Transverse colon (tissue), 4 donors: ENCODE measurements around the gene MACF1. TPM values are rescaled to one million over a fixed set of nuclear protein-coding genes. Genes with fewer than 3 reads are reported as not detected.

Source experiments
- DNase-seq: peaks from one replicate; pipeline ENCODE4 v3.0.0-alpha.2; 2019
- H3K27ac ChIP-seq, 4 donors: fragments of 200-600 bp; sonication (generic); 2 replicates each; pipeline ENCODE4 v1.5.1; 2016 to 2018; ENCODE audit warnings: inconsistent platforms in 4 of 4
- H3K27me3 ChIP-seq: fragments of 200-600 bp; sonication (generic); 2 replicates; pipeline ENCODE4 v1.5.1; 2017; ENCODE audit warnings: inconsistent platforms
- H3K36me3 ChIP-seq, 4 donors: fragments of 200-600 bp; sonication (generic); 2 replicates each; pipeline ENCODE4 v1.5.1; 2017 to 2019; ENCODE audit warnings: inconsistent platforms in 4 of 4
- H3K4me1 ChIP-seq, 4 donors: fragments of 200-600 bp; sonication (generic); 2 replicates each; pipeline ENCODE4 v1.5.1; 2017 to 2020; ENCODE audit warnings: inconsistent platforms in 4 of 4
- H3K4me3 ChIP-seq, 4 donors: fragments of 200-600 bp; sonication (generic); 1 replicate in 1 of 4; 2 replicates in 3 of 4; pipeline versions ENCODE4 v1.5.1 to v1.6.1; 2017 to 2019; ENCODE audit warnings: inconsistent platforms in 4 of 4
- H3K9me3 ChIP-seq, 2 donors: fragments of 200-600 bp; sonication (generic); 2 replicates each; pipeline ENCODE4 v1.5.1; 2017 to 2019; ENCODE audit warnings: inconsistent platforms in 2 of 2
- CTCF ChIP-seq, 5 experiments: fragments of 200-600 bp in 3 of 5; fragments of 450-650 bp in 2 of 5; sonication (generic) in 3 of 5; IDR thresholded peaks; 1 replicate in 2 of 5; 2 replicates in 3 of 5; pipeline ENCODE4 v1.5.1; 2016 to 2017; ENCODE audit warnings: antibody characterized with exemption in 5 of 5, inconsistent platforms in 3 of 5, mild to moderate bottlenecking in 2 of 5, moderate library complexity in 1 of 5
- EP300 ChIP-seq: sonication (generic); formaldehyde crosslinking; IDR thresholded peaks from one replicate; pipeline ENCODE4 v1.6.1; 2017; ENCODE audit warnings: antibody characterized with exemption, low read depth
- POLR2A ChIP-seq: fragments of 450-650 bp; IDR thresholded peaks from one replicate; pipeline ENCODE4 v1.6.1; 2016; ENCODE audit warnings: antibody characterized with exemption, mild to moderate bottlenecking, moderate library complexity
- POLR2AphosphoS5 ChIP-seq, 3 donors: sonication (generic); formaldehyde crosslinking; IDR thresholded peaks; one replicate each; pipeline ENCODE4 v1.6.1; 2016; ENCODE audit warnings: antibody characterized with exemption in 3 of 3
- WGBS, 2 donors: methylation state at CpG; one replicate each; pipeline ENCODE4 v1.1.5; 2018; ENCODE audit warnings: low coverage in 1 of 2; 5-methylcytosine and 5-hydroxymethylcytosine counted together
- in situ Hi-C, 4 donors: fragments of 200-750 bp; cut with MboI; loops; one replicate each; pipeline versions ENCODE4 v1.15.0 to v1.15.1; 2017; ENCODE audit warnings: low sequenced_read_pairs in 3 of 4, low pct_ligation_motif_present in 1 of 4, low pct_unique_long_range_greater_than_20kb in 1 of 4
- intact Hi-C: fragments of 100-400 bp; cut with DNase I; formaldehyde crosslinking; loops from one replicate; pipeline ENCODE4 v1.15.1; 2023; ENCODE audit warnings: low total_unique reads
- total RNA-seq, 4 donors: library from RNA; depleted of rRNA; stranded (reverse); fragments of >200 nt; gene quantifications; one replicate each; pipeline ENCODE4 v1.1.0, GENCODE V29; 2016

The MACF1 gene
- total RNA-seq, 4 donors from 2014 or later: 190 to 300 (median 254) TPM

GRCh38 chr1:39452081-39452480 is 247.6 kb downstream of the MACF1 start:
- H3K27ac ChIP-seq: peak overlapping the region in 1 of 4 donors; percentile 12
- in situ Hi-C loops (no loop called here), intact Hi-C loops (no loop called here)
- H3K9me3 ChIP-seq: no peaks in the 10 kb centered on the region
- peaks cover 1 to 85% (median 45%) of the 10 kb centered on the region in 4 donors for H3K36me3 ChIP-seq
- no peaks in the 10 kb centered on the region for H3K27me3 ChIP-seq
- TF ChIP-seq EP300 (no peak), CTCF (IDR thresholded peaks at IDR 0.05) (no peak), POLR2AphosphoS5 (IDR thresholded peaks at IDR 0.05) (no peak), POLR2A (no peak)
- H3K4me3 ChIP-seq: no peak overlapping the region
- no peak for DNase-seq
- peaks cover 0 to 4% (median 0%) of the 10 kb centered on the region in 4 donors for H3K4me1 ChIP-seq
- WGBS, 2 donors: 92 to 93% methylated on average over 7 of the region's 7 CpGs

GRCh38 chr1:39452540-39452939 is 248.0 kb downstream of the MACF1 start:
- in situ Hi-C loops: no loop called here
- TF ChIP-seq EP300 (no peak), CTCF (IDR thresholded peaks at IDR 0.05) (no peak), POLR2AphosphoS5 (IDR thresholded peaks at IDR 0.05) (no peak), POLR2A (no peak)
- no peak for DNase-seq
- H3K4me1 ChIP-seq: peaks cover 0 to 4% (median 0%) of the 10 kb centered on the region in 4 donors
- WGBS, 2 donors: 93% methylated on average over 5 of the region's 5 CpGs; no CpG with 5 or more reads in 1 of the 2 donors
- intact Hi-C loops: no loop called here
- H3K4me3 ChIP-seq: no peak overlapping the region
- H3K36me3 ChIP-seq: peaks cover 1 to 84% (median 45%) of the 10 kb centered on the region in 4 donors
- H3K27me3 ChIP-seq: no peaks in the 10 kb centered on the region
- H3K27ac ChIP-seq: peak overlapping the region in 1 of 4 donors; percentile 12
- no peaks in the 10 kb centered on the region for H3K9me3 ChIP-seq

GRCh38 chr1:39453603-39454002 is 249.1 kb downstream of the MACF1 start:
- no peak for TF ChIP-seq POLR2AphosphoS5 (IDR thresholded peaks at IDR 0.05)
- DNase-seq: peak; percentile 56
- intact Hi-C loops (no loop called here), in situ Hi-C loops (no loop called here)
- Histone ChIP-seq H3K27me3 (no peaks in the 10 kb centered on the region), H3K9me3 (no peaks in the 10 kb centered on the region), H3K4me3 (no peak overlapping the region), H3K27ac (no peak overlapping the region), H3K4me1 (peaks cover 0 to 4% (median 0%) of the 10 kb centered on the region in 4 donors), H3K36me3 (peaks cover 0 to 82% (median 45%) of the 10 kb centered on the region in 4 donors)
- WGBS, 2 donors: 84 to 92% methylated on average over 5 to 8 of the region's 8 CpGs

- 92% methylated on average over 4 of the region's 4 CpGs; no CpG with 5 or more reads in 1 of the 2 donors for whole genome bisulfite sequencing, 2 donors
- peaks cover 2 to 100% (median 50%) of the 10 kb centered on the region in 4 donors for H3K36me3 ChIP-seq
- intact Hi-C loops: no loop called here
These were observed 254.5 kb downstream of the MACF1 start for GRCh38 chr1:39458991-39459390.

More at GRCh38 chr1:39458991-39459390, 254.5 kb downstream of the MACF1 start:
- Histone ChIP-seq H3K4me1 (no peaks in the 10 kb centered on the region), H3K27ac (peak overlapping the region in 1 of 4 donors; percentile 3), H3K4me3 (no peak overlapping the region), H3K27me3 (no peaks in the 10 kb centered on the region), H3K9me3 (no peaks in the 10 kb centered on the region)
- in situ Hi-C loops: no loop called here
- TF ChIP-seq POLR2AphosphoS5 (IDR thresholded peaks at IDR 0.05): no peak
- TF ChIP-seq EP300: no peak
- no peak for TF ChIP-seq POLR2A
- no peak for TF ChIP-seq CTCF (IDR thresholded peaks at IDR 0.05)
- no peak for DNase-seq
